Panc1 (cell line): ENCODE results near the gene ALG9.

ENCODE experiments used
- SIN3A ChIP-seq: IDR thresholded peaks from 2 replicates; pipeline ENCODE4 v1.6.1; 2012; ENCODE audit warnings: low read depth, mild to moderate bottlenecking, low read length, moderate library complexity, borderline replicate concordance; ENCODE audit not compliant: insufficient read depth
- TF ChIP-seq, protein P1 (sequence below): fragments of 450-650 bp; IDR thresholded peaks from 2 replicates; pipeline ENCODE4 v1.5.1; 2017; ENCODE audit warnings: mild to moderate bottlenecking
- TF ChIP-seq, protein P2 (sequence below), 2 experiments: IDR thresholded peaks; 2 replicates each; pipeline ENCODE4 v1.6.1; 2011 to 2012; ENCODE audit warnings: low read depth in 2 of 2, control low read depth in 1 of 2, low read length in 1 of 2, mild to moderate bottlenecking in 1 of 2, moderate library complexity in 1 of 2; ENCODE audit not compliant: insufficient read depth in 1 of 2

GRCh38 chr11:111870522-111870885, 877 bp downstream of the ALG9 start:
- TF ChIP-seq, protein P1, sequence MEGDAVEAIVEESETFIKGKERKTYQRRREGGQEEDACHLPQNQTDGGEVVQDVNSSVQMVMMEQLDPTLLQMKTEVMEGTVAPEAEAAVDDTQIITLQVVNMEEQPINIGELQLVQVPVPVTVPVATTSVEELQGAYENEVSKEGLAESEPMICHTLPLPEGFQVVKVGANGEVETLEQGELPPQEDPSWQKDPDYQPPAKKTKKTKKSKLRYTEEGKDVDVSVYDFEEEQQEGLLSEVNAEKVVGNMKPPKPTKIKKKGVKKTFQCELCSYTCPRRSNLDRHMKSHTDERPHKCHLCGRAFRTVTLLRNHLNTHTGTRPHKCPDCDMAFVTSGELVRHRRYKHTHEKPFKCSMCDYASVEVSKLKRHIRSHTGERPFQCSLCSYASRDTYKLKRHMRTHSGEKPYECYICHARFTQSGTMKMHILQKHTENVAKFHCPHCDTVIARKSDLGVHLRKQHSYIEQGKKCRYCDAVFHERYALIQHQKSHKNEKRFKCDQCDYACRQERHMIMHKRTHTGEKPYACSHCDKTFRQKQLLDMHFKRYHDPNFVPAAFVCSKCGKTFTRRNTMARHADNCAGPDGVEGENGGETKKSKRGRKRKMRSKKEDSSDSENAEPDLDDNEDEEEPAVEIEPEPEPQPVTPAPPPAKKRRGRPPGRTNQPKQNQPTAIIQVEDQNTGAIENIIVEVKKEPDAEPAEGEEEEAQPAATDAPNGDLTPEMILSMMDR = no peak
- TF ChIP-seq, protein P2, sequence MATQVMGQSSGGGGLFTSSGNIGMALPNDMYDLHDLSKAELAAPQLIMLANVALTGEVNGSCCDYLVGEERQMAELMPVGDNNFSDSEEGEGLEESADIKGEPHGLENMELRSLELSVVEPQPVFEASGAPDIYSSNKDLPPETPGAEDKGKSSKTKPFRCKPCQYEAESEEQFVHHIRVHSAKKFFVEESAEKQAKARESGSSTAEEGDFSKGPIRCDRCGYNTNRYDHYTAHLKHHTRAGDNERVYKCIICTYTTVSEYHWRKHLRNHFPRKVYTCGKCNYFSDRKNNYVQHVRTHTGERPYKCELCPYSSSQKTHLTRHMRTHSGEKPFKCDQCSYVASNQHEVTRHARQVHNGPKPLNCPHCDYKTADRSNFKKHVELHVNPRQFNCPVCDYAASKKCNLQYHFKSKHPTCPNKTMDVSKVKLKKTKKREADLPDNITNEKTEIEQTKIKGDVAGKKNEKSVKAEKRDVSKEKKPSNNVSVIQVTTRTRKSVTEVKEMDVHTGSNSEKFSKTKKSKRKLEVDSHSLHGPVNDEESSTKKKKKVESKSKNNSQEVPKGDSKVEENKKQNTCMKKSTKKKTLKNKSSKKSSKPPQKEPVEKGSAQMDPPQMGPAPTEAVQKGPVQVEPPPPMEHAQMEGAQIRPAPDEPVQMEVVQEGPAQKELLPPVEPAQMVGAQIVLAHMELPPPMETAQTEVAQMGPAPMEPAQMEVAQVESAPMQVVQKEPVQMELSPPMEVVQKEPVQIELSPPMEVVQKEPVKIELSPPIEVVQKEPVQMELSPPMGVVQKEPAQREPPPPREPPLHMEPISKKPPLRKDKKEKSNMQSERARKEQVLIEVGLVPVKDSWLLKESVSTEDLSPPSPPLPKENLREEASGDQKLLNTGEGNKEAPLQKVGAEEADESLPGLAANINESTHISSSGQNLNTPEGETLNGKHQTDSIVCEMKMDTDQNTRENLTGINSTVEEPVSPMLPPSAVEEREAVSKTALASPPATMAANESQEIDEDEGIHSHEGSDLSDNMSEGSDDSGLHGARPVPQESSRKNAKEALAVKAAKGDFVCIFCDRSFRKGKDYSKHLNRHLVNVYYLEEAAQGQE (IDR thresholded peaks at IDR 0.05; ENCODE audit: insufficient read depth in 1 of 2, low read depth in 2 of 2, low read length in 1 of 2) = no peak
- TF ChIP-seq SIN3A = no peak
